Adipocyte (in vitro differentiated cells): Measurements from ENCODE around the gene LAMA4.
"Not testable (repeated sequence)": the region's sequence is repeated elsewhere in the genome, so short reads cannot be mapped to it uniquely, and the experiment has no call there.

ENCODE experiments used
- DNase-seq: peaks from one replicate; pipeline ENCODE4 v3.0.0-alpha.2; 2015; ENCODE audit warnings: low read depth
- H3K27me3 ChIP-seq: replicated peaks from 2 replicates; pipeline ENCODE4 v1.7.0; 2013; ENCODE audit warnings: mild to moderate bottlenecking, low read length, moderate library complexity; ENCODE audit not compliant: control insufficient read depth, insufficient read depth
- H3K36me3 ChIP-seq: 2 replicates; pipeline ENCODE4 v1.7.0; 2013; ENCODE audit warnings: low read length, mild to moderate bottlenecking, moderate library complexity; ENCODE audit not compliant: control insufficient read depth, insufficient read depth, severe bottlenecking
- H3K4me1 ChIP-seq: 2 replicates; pipeline ENCODE4 v1.7.0; 2013; ENCODE audit warnings: mild to moderate bottlenecking, low read length, moderate library complexity; ENCODE audit not compliant: control insufficient read depth, insufficient read depth
- H3K4me3 ChIP-seq: 2 replicates; pipeline ENCODE4 v1.7.0; 2013; ENCODE audit warnings: mild to moderate bottlenecking, low read length, moderate library complexity
- H3K9ac ChIP-seq: 2 replicates; pipeline ENCODE4 v1.7.0; 2013; ENCODE audit warnings: mild to moderate bottlenecking, low read length, moderate library complexity
- H3K9me3 ChIP-seq: 2 replicates; pipeline ENCODE4 v1.7.0; 2013; ENCODE audit warnings: mild to moderate bottlenecking, low read length, moderate library complexity; ENCODE audit not compliant: control insufficient read depth

Gene LAMA4

DNA sequence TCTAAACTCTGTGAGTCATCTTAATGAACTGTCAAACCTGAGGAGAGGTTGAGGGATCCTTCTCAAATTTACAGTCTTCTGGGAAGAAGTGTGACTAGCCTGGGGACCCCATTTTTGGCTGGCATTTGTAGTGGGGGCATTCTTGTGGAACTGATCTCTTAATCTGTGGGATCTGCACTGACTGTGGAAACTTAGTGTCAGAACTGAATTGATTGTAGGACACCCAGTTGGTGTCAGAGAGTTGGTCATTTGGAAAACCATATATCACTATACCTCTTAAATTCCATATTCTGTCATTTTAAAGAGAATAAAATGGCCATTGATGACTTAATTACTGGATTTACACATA is 48.3 kb downstream of the LAMA4 start:
- peak overlapping the region; percentile 2 for H3K9ac ChIP-seq
- H3K36me3 ChIP-seq = peaks cover 73% of the 10 kb centered on the region
- peaks cover 96% of the 10 kb centered on the region for H3K4me1 ChIP-seq
- no peak overlapping the region for H3K4me3 ChIP-seq
- DNase-seq = no peak
- no peaks in the 10 kb centered on the region for H3K27me3 ChIP-seq
- H3K9me3 ChIP-seq = no peaks in the 10 kb centered on the region

DNA sequence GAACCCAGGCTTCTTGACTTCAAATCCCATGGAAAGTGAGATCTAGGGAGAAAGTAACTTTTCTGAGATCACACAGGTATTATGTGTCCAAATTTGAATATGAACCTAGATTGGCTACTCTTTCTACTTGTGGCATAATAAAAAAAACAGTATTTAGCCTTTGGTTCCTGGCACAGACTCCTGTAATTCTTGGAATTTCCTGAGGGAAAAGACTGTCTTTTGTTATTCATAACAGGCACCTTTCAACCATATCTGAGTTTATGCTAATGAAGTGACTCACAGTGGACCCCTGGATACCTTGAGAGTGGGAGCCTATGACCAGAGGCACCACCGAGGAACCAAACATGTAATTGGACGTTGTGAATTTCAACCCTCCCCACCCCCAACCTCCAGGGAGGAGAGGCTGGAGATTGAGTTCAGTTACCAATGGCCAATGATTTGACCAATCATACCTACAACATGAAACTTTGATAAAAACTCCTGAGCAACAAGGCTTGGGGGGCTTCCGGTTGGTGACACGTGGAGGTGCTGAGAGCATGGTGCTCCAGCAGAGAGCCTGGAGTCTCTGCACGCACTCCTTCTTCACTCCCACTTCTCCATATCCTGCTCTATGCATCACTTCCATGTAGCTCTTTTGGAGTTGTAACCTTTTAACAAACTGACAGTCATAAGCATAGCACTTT is 48.8 kb downstream of the LAMA4 start:
- peaks cover 71% of the 10 kb centered on the region for H3K36me3 ChIP-seq
- H3K27me3 ChIP-seq = no peaks in the 10 kb centered on the region
- peak overlapping the region; percentile 82 for H3K9ac ChIP-seq
- no peaks in the 10 kb centered on the region for H3K9me3 ChIP-seq
- no peak overlapping the region for H3K4me3 ChIP-seq
- peak; percentile 27 for DNase-seq
- H3K4me1 ChIP-seq = peaks cover 93% of the 10 kb centered on the region

DNA sequence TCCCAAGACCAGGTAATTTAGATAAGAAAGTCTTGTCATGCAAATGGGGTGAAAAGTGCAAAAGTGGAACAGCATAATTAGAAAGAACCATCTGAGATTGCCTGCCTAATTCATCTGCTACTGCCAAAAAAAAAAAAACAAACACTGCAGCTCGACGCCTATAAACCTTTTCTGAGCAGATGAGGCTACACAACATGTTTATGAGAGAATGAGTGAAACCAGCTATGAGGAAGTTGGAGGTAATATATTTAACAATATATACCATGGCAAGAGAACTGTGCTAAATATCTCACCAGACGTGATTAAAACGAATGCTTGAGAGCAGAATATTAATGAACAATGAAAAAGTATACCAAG is 50.0 kb downstream of the LAMA4 start:
- Histone ChIP-seq H3K9me3 (no peaks in the 10 kb centered on the region), H3K4me3 (peak overlapping the region; percentile 36), H3K36me3 (peaks cover 69% of the 10 kb centered on the region), H3K27me3 (no peaks in the 10 kb centered on the region), H3K9ac (peak overlapping the region; percentile 82), H3K4me1 (peaks cover 81% of the 10 kb centered on the region)
- DNase-seq = no peak

DNA sequence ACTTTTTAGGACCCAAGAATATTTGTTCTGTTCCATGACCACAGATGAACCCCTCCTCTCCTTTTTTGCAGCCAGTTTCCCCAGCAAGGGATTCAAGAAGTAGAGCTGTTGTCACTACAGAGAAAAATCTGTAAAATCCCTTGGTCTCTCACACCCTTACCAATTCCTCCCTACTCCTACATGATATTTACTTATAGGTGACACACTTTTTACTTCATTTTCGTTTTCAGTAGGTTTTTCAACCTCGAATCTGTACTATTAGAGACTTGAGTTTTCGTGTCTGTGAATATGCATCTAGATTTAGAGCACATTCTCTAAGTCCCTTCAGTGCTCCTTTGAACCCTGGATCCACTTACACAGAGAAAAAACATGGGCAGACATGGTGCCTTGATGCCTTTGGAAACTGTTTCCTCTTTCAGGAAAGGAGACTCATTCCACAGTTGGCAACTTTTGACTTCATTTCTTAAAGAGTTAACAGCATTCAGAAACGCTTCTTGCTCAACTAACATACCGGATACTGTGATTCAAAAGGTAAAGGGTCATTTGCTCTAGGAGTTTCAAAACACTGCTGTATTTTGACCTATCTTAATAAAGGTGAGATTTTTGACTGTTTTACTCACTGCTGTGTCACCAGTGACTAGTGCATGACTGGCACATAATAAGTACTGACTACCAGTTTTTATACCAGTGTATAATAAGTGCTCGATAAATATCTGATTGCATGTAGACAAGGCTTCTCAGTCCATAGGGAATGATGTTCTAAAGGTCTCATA is 50.6 kb downstream of the LAMA4 start:
- H3K9me3 ChIP-seq = no peaks in the 10 kb centered on the region
- no peaks in the 10 kb centered on the region for H3K27me3 ChIP-seq
- DNase-seq = peak; percentile 65
- peak overlapping the region; percentile 36 for H3K4me3 ChIP-seq
- H3K36me3 ChIP-seq = peaks cover 75% of the 10 kb centered on the region
- peaks cover 76% of the 10 kb centered on the region for H3K4me1 ChIP-seq
- peak overlapping the region; percentile 82 for H3K9ac ChIP-seq

DNA sequence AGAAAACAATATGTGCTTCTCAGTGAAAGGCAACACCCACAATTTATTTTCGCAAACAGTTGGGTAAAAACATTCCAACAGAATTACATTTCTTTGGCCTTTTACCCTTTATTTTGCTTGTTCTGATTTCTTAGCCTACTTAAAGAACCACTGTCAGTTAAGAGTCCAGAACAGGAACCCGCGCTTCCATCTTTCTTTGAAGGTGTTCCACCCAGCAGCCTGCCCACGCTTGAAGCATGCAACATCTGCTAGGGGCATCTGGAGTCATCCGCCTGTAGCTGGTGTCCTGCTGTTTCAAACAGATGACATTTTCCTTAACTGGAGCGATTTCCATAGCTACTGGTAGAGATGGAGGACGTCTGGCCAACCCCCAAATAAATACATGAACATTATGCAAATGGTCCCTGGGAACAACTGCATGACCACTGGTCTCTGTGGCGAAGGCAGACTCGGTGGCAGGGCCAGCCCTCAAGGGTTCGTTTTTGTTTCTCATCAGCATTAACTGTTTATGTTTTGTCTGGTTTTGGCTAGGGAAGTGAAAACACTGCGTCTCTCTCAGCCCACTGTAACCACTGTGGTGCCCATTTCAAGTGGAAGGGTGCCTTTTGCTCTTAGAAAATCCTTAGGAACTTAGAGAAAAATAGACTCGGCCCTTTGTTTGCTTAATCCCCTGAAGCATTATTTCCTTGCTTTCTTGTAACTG is 51.6 kb downstream of the LAMA4 start:
- H3K36me3 ChIP-seq = peaks cover 77% of the 10 kb centered on the region
- H3K9ac ChIP-seq = peak overlapping the region; percentile 82
- no peaks in the 10 kb centered on the region for H3K9me3 ChIP-seq
- H3K4me3 ChIP-seq = peak overlapping the region; percentile 18
- no peaks in the 10 kb centered on the region for H3K27me3 ChIP-seq
- DNase-seq = peak; percentile 54
- peaks cover 66% of the 10 kb centered on the region for H3K4me1 ChIP-seq

DNA sequence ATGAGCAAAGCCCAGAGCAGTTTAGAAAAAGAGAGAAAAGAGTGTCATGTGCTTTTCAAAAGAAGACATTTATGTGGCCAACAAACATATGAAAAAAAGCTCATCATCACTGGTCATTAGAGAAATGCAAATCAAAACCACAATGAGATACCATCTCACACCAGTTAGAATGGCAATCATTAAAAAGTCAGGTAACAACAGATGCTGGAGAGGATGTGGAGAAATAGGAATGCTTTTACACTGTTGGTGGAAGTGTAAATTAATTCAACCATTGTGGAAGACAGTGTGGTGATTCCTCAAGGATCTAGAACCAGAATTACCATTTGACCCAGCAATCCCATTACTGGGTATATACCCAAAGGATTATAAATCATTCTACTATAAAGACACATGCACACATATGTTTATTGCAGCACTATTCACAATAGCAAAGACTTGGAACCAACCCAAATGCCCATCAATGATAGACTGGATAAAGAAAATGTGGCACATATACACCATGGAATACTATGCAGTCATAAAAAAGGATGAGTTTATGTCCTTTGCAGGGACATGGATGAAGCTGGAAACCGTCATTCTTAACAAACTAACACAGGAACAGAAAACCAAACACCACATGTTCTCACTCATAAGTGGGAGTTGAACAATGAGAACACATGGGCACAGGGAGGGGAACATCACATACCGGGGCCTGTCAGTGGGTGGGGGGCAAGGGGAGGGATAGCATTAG is 54.0 kb downstream of the LAMA4 start:
- not testable (repeated sequence) for H3K4me3 ChIP-seq, DNase-seq, H3K9me3 ChIP-seq, H3K9ac ChIP-seq, H3K27me3 ChIP-seq
- Histone ChIP-seq H3K4me1 (peaks cover 59% of the 10 kb centered on the region), H3K36me3 (peaks cover 70% of the 10 kb centered on the region)

DNA sequence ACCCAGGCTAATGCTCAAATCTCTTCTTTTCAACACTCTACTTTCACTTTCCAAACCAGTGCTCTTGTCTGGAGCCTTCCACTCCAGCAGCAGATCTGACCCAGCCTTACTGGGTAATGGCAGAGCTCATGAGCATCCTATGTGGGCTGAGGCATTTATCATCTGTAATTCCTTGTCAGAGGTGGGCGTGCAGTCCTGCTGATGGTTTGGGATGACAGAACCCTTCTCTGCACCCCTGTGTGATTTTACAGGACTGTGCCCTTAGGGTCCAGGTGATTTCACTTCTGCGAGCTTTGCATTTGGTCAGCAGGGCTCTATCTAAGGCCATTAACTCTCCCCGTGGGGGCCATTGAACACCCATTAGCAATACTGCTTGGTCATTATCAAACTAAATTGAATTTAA is 55.4 kb downstream of the LAMA4 start:
- no peak for DNase-seq
- no peaks in the 10 kb centered on the region for H3K27me3 ChIP-seq
- H3K9me3 ChIP-seq = no peaks in the 10 kb centered on the region
- peaks cover 69% of the 10 kb centered on the region for H3K36me3 ChIP-seq
- no peak overlapping the region for H3K4me3 ChIP-seq
- H3K4me1 ChIP-seq = peaks cover 54% of the 10 kb centered on the region
- H3K9ac ChIP-seq = no peak overlapping the region

DNA sequence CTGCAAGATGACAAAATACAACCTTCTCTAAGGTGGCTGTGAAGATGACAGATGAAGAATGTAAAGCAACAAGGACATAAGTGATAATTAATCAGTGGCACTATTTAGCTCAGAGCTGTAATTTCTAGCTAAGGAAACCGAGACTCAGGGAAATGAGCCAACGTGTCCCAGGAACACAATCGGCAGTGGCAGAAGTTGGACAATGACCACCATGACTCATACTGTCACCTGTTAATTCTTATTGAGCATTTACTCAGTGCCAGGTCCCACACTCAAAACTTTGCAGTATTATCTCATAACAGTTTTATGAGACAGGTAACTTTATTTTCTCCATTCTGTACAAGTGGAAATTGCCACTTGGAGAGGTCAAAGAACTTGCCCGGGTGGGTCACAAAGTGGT is 55.8 kb downstream of the LAMA4 start:
- DNase-seq = no peak
- H3K4me1 ChIP-seq = peaks cover 54% of the 10 kb centered on the region

DNA sequence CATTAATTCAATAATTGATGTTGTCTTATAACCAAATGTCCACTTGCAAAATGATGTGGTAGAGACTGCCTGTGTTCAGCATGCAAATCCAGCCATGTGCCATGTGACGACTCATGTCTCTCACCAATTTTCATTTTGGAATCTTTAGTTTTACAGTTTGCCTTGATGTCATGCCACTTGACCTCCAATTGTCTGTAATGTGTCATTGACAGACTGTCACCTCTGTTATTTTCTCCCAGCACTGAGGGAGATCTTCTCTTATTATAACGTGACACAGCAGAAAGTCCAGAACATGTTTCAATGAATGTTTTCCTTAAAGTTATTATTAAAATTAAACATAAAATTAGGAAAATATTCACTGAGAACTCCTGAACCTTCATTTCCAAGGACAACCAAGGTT is 56.7 kb downstream of the LAMA4 start:
- Histone ChIP-seq H3K9me3 (no peaks in the 10 kb centered on the region), H3K27me3 (no peaks in the 10 kb centered on the region), H3K9ac (no peak overlapping the region), H3K36me3 (peaks cover 83% of the 10 kb centered on the region), H3K4me1 (peaks cover 47% of the 10 kb centered on the region), H3K4me3 (no peak overlapping the region)
- DNase-seq = no peak

More for the DNA sequence above, 55.8 kb downstream of the LAMA4 start:
- H3K9ac ChIP-seq = no peak overlapping the region
- peaks cover 73% of the 10 kb centered on the region for H3K36me3 ChIP-seq
- no peak overlapping the region for H3K4me3 ChIP-seq
- no peaks in the 10 kb centered on the region for H3K9me3 ChIP-seq
- no peaks in the 10 kb centered on the region for H3K27me3 ChIP-seq

DNA sequence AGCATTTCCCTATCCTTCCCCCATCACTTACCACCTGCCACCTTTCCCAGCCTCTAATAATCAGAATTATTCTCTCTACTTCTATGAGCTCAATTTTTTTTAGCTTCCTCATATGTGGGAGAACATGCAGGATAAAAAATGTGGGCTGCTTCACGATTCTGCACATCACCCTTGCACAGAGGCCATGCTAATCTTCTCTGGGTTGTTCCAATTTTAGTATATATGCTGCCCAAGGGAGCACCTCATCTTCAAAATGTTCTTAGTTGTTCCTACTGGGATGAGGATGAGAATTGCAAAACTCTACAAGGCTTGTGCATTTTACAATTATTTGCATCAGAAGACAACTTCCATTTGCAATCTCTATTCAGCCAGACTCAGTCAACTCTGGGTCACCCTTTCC is 58.1 kb downstream of the LAMA4 start:
- DNase-seq = no peak
- peaks cover 34% of the 10 kb centered on the region for H3K4me1 ChIP-seq
- H3K4me3 ChIP-seq = no peak overlapping the region
- H3K27me3 ChIP-seq = no peaks in the 10 kb centered on the region
- H3K9me3 ChIP-seq = no peaks in the 10 kb centered on the region
- H3K36me3 ChIP-seq = peaks cover 84% of the 10 kb centered on the region
- H3K9ac ChIP-seq = no peak overlapping the region

DNA sequence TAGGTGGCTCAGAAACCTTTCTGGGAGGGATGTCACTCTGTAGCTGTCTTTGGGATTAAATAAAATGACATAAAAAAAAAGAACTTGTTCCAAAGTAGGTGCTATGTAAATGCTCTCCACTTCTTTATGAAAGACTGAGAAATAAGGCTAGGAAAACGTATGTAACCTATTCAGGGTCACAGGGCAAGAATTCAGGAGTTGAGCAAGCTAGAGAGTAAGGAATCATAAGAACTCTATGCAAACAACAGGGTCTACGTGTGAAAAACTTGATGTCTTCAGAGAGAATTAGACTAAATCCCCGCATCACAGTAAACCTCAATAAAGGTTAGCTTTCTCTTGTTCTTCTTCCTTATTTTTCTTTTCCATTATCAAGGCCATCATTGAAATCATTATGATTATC is 59.2 kb downstream of the LAMA4 start:
- no peak overlapping the region for H3K9ac ChIP-seq
- H3K4me1 ChIP-seq = peaks cover 37% of the 10 kb centered on the region
- no peaks in the 10 kb centered on the region for H3K9me3 ChIP-seq
- peaks cover 89% of the 10 kb centered on the region for H3K36me3 ChIP-seq
- no peak overlapping the region for H3K4me3 ChIP-seq
- H3K27me3 ChIP-seq = no peaks in the 10 kb centered on the region
- no peak for DNase-seq
